DMS153 (cell line): ENCODE data around the gene ENOX2.
A peak's percentile ranks its signal among the peaks of the same experiment; 100 is the strongest.
"Not testable (repeated sequence)": the region's sequence is repeated elsewhere in the genome, so short reads cannot be mapped to it uniquely, and the experiment has no call there.

Experiments
- DNase-seq: peaks from one replicate; lab custom pipeline; 2025; lab: John Stamatoyannopoulos, UW

ENOX2 gene

GRCh38 chrX:130754353-130754752 is 148.7 kb downstream of the ENOX2 start:
- DNase-seq, result no peak

- DNase-seq, result no peak
These were observed 156.2 kb downstream of the ENOX2 start for GRCh38 chrX:130746709-130747342.

GRCh38 chrX:130746077-130746476 is 156.9 kb downstream of the ENOX2 start:
- no peak for DNase-seq

GRCh38 chrX:130741584-130741983 is 161.4 kb downstream of the ENOX2 start:
- DNase-seq, result no peak

- DNase-seq, result no peak
These were observed 161.9 kb downstream of the ENOX2 start for GRCh38 chrX:130741151-130741550.

- DNase-seq, result no peak
These were observed 164.3 kb downstream of the ENOX2 start for GRCh38 chrX:130738638-130739195.

GRCh38 chrX:130734713-130735112 is 168.3 kb downstream of the ENOX2 start:
- no peak for DNase-seq

- DNase-seq, result no peak
These were observed 174.8 kb downstream of the ENOX2 start for GRCh38 chrX:130728208-130728607.

- no peak for DNase-seq
These were observed 176.3 kb downstream of the ENOX2 start for GRCh38 chrX:130726661-130727060.

GRCh38 chrX:130725519-130725918 is 177.5 kb downstream of the ENOX2 start:
- no peak for DNase-seq

GRCh38 chrX:130719413-130719812 is 183.6 kb downstream of the ENOX2 start:
- DNase-seq, result no peak

GRCh38 chrX:130718137-130718536 is 184.9 kb downstream of the ENOX2 start:
- no peak for DNase-seq

GRCh38 chrX:130716781-130717413 is 186.1 kb downstream of the ENOX2 start:
- DNase-seq, result peak; percentile 48

GRCh38 chrX:130716346-130716745 is 186.7 kb downstream of the ENOX2 start:
- no peak for DNase-seq

- DNase-seq, result no peak
These were observed 187.7 kb downstream of the ENOX2 start for GRCh38 chrX:130715299-130715698.

GRCh38 chrX:130714665-130715064 is 188.3 kb downstream of the ENOX2 start:
- no peak for DNase-seq

- no peak for DNase-seq
These were observed 188.9 kb downstream of the ENOX2 start for GRCh38 chrX:130714135-130714534.

- DNase-seq, result not testable (repeated sequence)
These were observed 193.8 kb downstream of the ENOX2 start for GRCh38 chrX:130709178-130709577.

GRCh38 chrX:130705591-130705990 is 197.4 kb downstream of the ENOX2 start:
- no peak for DNase-seq

GRCh38 chrX:130704053-130705038 is 198.7 kb downstream of the ENOX2 start:
- no peak for DNase-seq

GRCh38 chrX:130702867-130703707 is 199.9 kb downstream of the ENOX2 start:
- DNase-seq, result no peak
